ENCODE results near the gene HSH2D. TPM values are rescaled to one million over a fixed set of nuclear protein-coding genes. Genes with fewer than 3 reads are reported as not detected.

The HSH2D gene
- total RNA-seq, 1 donor from 2014 or later: not detected

- Histone ChIP-seq H4K20me1 (ENCODE audit: insufficient read depth, low read length) (peaks cover 19% of the 10 kb centered on the region), H3K79me2 (ENCODE audit: insufficient read depth, low read length) (no peaks in the 10 kb centered on the region), H3K9me3 (ENCODE audit: insufficient read depth, low read depth, low read length) (no peaks in the 10 kb centered on the region), H3K4me2 (ENCODE audit: low read length) (no peak overlapping the region), H2AFZ (ENCODE audit: low read depth, low read length) (no peak overlapping the region), H3K4me1 (ENCODE audit: insufficient read depth, low read length) (no peaks in the 10 kb centered on the region), H3K36me3 (ENCODE audit: insufficient read depth, low read length) (peaks cover 19% of the 10 kb centered on the region), H3K9ac (ENCODE audit: low read length) (no peak overlapping the region), H3K27ac (ENCODE audit: low read depth, low read length) (no peak overlapping the region), H3K4me3 (ENCODE audit: insufficient read depth, low read depth, low read length) (no peak overlapping the region), H3K27me3 (ENCODE audit: insufficient read depth, low read length) (no peaks in the 10 kb centered on the region)
- FAIRE-seq (no peak), DNase-seq (ENCODE audit: low read depth) (no peak)
- Mint-ChIP-seq H3K36me3 (ENCODE audit: low read depth, unreplicated experiment) (peaks cover 35% of the 10 kb centered on the region), H3K9me3 (ENCODE audit: unreplicated experiment) (peaks cover 3% of the 10 kb centered on the region), H3K27ac (ENCODE audit: unreplicated experiment) (no peak overlapping the region), H3K4me3 (ENCODE audit: unreplicated experiment) (no peak overlapping the region), H3K4me1 (ENCODE audit: low read depth, unreplicated experiment) (no peaks in the 10 kb centered on the region), H3K27me3 (ENCODE audit: low read depth, unreplicated experiment) (no peaks in the 10 kb centered on the region)
- no peak for TF ChIP-seq CTCF (IDR thresholded peaks at IDR 0.05; ENCODE audit: insufficient read depth, low read depth, low read length)
- no peak for TF ChIP-seq EZH2 (IDR thresholded peaks at IDR 0.05; ENCODE audit: insufficient read depth, low read length)
These were observed 11.8 kb upstream of the HSH2D start for GRCh38 chr19:16131648-16132047.

GRCh38 chr19:16133818-16134217 lies 9.7 kb upstream of the HSH2D start:
- no peak overlapping the region for H3K4me3 ChIP-seq (ENCODE audit: insufficient read depth, low read depth, low read length)
- no peaks in the 10 kb centered on the region for H3K4me1 ChIP-seq (ENCODE audit: insufficient read depth, low read length)
- Mint-ChIP-seq H3K27ac (ENCODE audit: unreplicated experiment) (no peak overlapping the region), H3K27me3 (ENCODE audit: low read depth, unreplicated experiment) (peaks cover 7% of the 10 kb centered on the region), H3K4me3 (ENCODE audit: unreplicated experiment) (no peak overlapping the region), H3K4me1 (ENCODE audit: low read depth, unreplicated experiment) (no peaks in the 10 kb centered on the region), H3K9me3 (ENCODE audit: unreplicated experiment) (peaks cover 5% of the 10 kb centered on the region), H3K36me3 (ENCODE audit: low read depth, unreplicated experiment) (peaks cover 31% of the 10 kb centered on the region)
- DNase-seq (ENCODE audit: low read depth) (no peak), FAIRE-seq (no peak)
- peaks cover 14% of the 10 kb centered on the region for H3K36me3 ChIP-seq (ENCODE audit: insufficient read depth, low read length)
- TF ChIP-seq CTCF (IDR thresholded peaks at IDR 0.05; ENCODE audit: insufficient read depth, low read depth, low read length) (no peak), EZH2 (IDR thresholded peaks at IDR 0.05; ENCODE audit: insufficient read depth, low read length) (no peak)
- no peaks in the 10 kb centered on the region for H3K9me3 ChIP-seq (ENCODE audit: insufficient read depth, low read depth, low read length)
- no peak overlapping the region for H2AFZ ChIP-seq (ENCODE audit: low read depth, low read length)
- no peak overlapping the region for H3K9ac ChIP-seq (ENCODE audit: low read length)
- no peaks in the 10 kb centered on the region for H3K79me2 ChIP-seq (ENCODE audit: insufficient read depth, low read length)
- H3K4me2 ChIP-seq (ENCODE audit: low read length): no peak overlapping the region
- peaks cover 19% of the 10 kb centered on the region for H4K20me1 ChIP-seq (ENCODE audit: insufficient read depth, low read length)
- H3K27me3 ChIP-seq (ENCODE audit: insufficient read depth, low read length): no peaks in the 10 kb centered on the region
- H3K27ac ChIP-seq (ENCODE audit: low read depth, low read length): no peak overlapping the region

GRCh38 chr19:16134510-16134909 lies 9.0 kb upstream of the HSH2D start:
- Histone ChIP-seq H3K36me3 (ENCODE audit: insufficient read depth, low read length) (peaks cover 14% of the 10 kb centered on the region), H3K27ac (ENCODE audit: low read depth, low read length) (no peak overlapping the region), H3K4me1 (ENCODE audit: insufficient read depth, low read length) (no peaks in the 10 kb centered on the region), H4K20me1 (ENCODE audit: insufficient read depth, low read length) (peaks cover 19% of the 10 kb centered on the region), H3K9me3 (ENCODE audit: insufficient read depth, low read depth, low read length) (no peaks in the 10 kb centered on the region), H3K9ac (ENCODE audit: low read length) (no peak overlapping the region), H3K27me3 (ENCODE audit: insufficient read depth, low read length) (no peaks in the 10 kb centered on the region), H2AFZ (ENCODE audit: low read depth, low read length) (no peak overlapping the region), H3K4me2 (ENCODE audit: low read length) (no peak overlapping the region), H3K4me3 (ENCODE audit: insufficient read depth, low read depth, low read length) (no peak overlapping the region), H3K79me2 (ENCODE audit: insufficient read depth, low read length) (no peaks in the 10 kb centered on the region)
- Mint-ChIP-seq H3K4me1 (ENCODE audit: low read depth, unreplicated experiment) (no peaks in the 10 kb centered on the region), H3K27me3 (ENCODE audit: low read depth, unreplicated experiment) (peaks cover 7% of the 10 kb centered on the region), H3K4me3 (ENCODE audit: unreplicated experiment) (no peak overlapping the region), H3K9me3 (ENCODE audit: unreplicated experiment) (peaks cover 5% of the 10 kb centered on the region), H3K27ac (ENCODE audit: unreplicated experiment) (no peak overlapping the region), H3K36me3 (ENCODE audit: low read depth, unreplicated experiment) (peaks cover 30% of the 10 kb centered on the region)
- TF ChIP-seq EZH2 (IDR thresholded peaks at IDR 0.05; ENCODE audit: insufficient read depth, low read length): no peak
- TF ChIP-seq CTCF (IDR thresholded peaks at IDR 0.05; ENCODE audit: insufficient read depth, low read depth, low read length): no peak
- no peak for FAIRE-seq
- DNase-seq (ENCODE audit: low read depth): no peak

Data from astrocyte (in vitro differentiated cells and primary cell).